ENCODE data around the gene SLC25A33. TPM values are rescaled to one million over a fixed set of nuclear protein-coding genes. Genes with fewer than 3 reads are reported as not detected.

SLC25A33 gene
- total RNA-seq, 1 donor from 2014 or later = 6.4 TPM

GRCh38 chr1:9606458-9606857 is 67.2 kb downstream of the SLC25A33 start:
- DNase-seq (ENCODE audit: extremely low spot score in 2 of 2) = no peak
- no peaks in the 10 kb centered on the region for H3K27me3 ChIP-seq
- H3K9me3 ChIP-seq = no peaks in the 10 kb centered on the region
- intact Hi-C loops (cut with DNase I) = no loop called here
- H3K4me3 ChIP-seq = no peak overlapping the region
- no peaks in the 10 kb centered on the region for H3K4me1 ChIP-seq
- TF ChIP-seq CTCF (IDR thresholded peaks at IDR 0.05) (no peak), POLR2A (IDR thresholded peaks at IDR 0.05) (no peak), POLR2AphosphoS5 (IDR thresholded peaks at IDR 0.05; ENCODE audit: insufficient read depth in 1 of 2, low read depth in 1 of 2) (no peak)
- no peak overlapping the region for H3K27ac ChIP-seq
- H3K36me3 ChIP-seq = peaks cover 0 to 22% of the 10 kb centered on the region in 2 donors

DNA sequence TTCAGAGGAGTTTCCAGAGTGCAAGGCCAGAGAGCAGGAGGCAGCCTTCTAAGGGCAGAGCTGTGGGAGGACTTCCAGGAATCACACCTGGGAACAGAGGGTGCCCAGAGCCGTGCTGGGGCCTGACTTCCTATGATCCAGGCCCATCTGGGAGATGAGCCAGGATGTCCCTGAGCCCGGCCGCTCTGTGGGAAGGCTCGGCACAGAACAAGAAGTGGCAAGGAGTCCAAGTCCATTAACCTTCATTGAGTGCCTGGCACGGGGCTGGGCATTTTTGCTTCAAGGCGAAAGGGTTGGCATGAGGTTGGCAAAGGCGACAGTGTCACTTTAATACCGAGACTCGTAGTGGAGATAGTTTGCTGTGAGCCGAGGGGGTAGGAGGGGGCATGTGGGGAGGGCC is 67.7 kb downstream of the SLC25A33 start:
- H3K27ac ChIP-seq = no peak overlapping the region
- no peaks in the 10 kb centered on the region for H3K9me3 ChIP-seq
- DNase-seq (ENCODE audit: extremely low spot score in 2 of 2) = no peak
- H3K36me3 ChIP-seq = peaks cover 0 to 24% of the 10 kb centered on the region in 2 donors
- no peak overlapping the region for H3K4me3 ChIP-seq
- intact Hi-C loops (cut with DNase I) = no loop called here
- TF ChIP-seq CTCF (IDR thresholded peaks at IDR 0.05) (no peak), POLR2A (IDR thresholded peaks at IDR 0.05) (no peak), POLR2AphosphoS5 (IDR thresholded peaks at IDR 0.05; ENCODE audit: insufficient read depth in 1 of 2, low read depth in 1 of 2) (no peak)
- no peaks in the 10 kb centered on the region for H3K4me1 ChIP-seq
- no peaks in the 10 kb centered on the region for H3K27me3 ChIP-seq

DNA sequence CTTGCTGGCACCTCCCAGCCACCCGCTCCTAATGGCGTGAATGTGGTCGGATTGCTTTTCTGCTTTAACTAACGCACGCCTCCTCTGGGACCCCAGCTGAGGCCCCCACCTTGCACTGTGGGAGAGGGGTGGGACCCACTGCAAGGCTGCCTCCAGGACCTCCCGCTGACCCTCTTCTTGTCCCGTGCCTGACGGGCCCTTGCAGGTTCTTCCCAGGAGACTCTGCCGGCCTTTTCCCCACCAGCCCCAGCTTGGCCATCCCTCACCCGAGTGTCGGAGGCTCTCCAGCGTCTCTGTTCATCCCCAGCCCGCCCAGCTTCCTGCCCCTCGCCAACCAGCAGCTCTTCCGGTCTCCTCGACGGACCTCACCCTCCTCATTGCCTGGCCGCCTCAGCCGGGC is 68.1 kb downstream of the SLC25A33 start:
- H3K27ac ChIP-seq = no peak overlapping the region
- intact Hi-C loops (cut with DNase I) = no loop called here
- H3K36me3 ChIP-seq = peaks cover 0 to 24% of the 10 kb centered on the region in 2 donors
- no peaks in the 10 kb centered on the region for H3K9me3 ChIP-seq
- no peak for TF ChIP-seq POLR2AphosphoS5 (IDR thresholded peaks at IDR 0.05; ENCODE audit: insufficient read depth in 1 of 2, low read depth in 1 of 2)
- TF ChIP-seq POLR2A (IDR thresholded peaks at IDR 0.05) = no peak
- no peak for TF ChIP-seq CTCF (IDR thresholded peaks at IDR 0.05)
- DNase-seq (ENCODE audit: extremely low spot score in 2 of 2) = no peak
- H3K4me1 ChIP-seq = no peaks in the 10 kb centered on the region
- no peaks in the 10 kb centered on the region for H3K27me3 ChIP-seq
- H3K4me3 ChIP-seq = no peak overlapping the region

- Histone ChIP-seq H3K36me3 (peaks cover 0 to 17% of the 10 kb centered on the region in 2 donors), H3K4me1 (no peaks in the 10 kb centered on the region), H3K27me3 (no peaks in the 10 kb centered on the region), H3K4me3 (no peak overlapping the region), H3K27ac (no peak overlapping the region), H3K9me3 (no peaks in the 10 kb centered on the region)
- intact Hi-C loops (cut with DNase I) = no loop called here
- DNase-seq (ENCODE audit: extremely low spot score in 2 of 2) = no peak
- no peak for TF ChIP-seq POLR2A (IDR thresholded peaks at IDR 0.05)
- no peak for TF ChIP-seq CTCF (IDR thresholded peaks at IDR 0.05)
- TF ChIP-seq POLR2AphosphoS5 (IDR thresholded peaks at IDR 0.05; ENCODE audit: insufficient read depth in 1 of 2, low read depth in 1 of 2) = no peak
Observed at GRCh38 chr1:9609998-9610397, 70.7 kb downstream of the SLC25A33 start.

GRCh38 chr1:9610548-9610947 is 71.3 kb downstream of the SLC25A33 start:
- no peaks in the 10 kb centered on the region for H3K27me3 ChIP-seq
- H3K27ac ChIP-seq = no peak overlapping the region
- TF ChIP-seq CTCF (IDR thresholded peaks at IDR 0.05) (no peak), POLR2A (IDR thresholded peaks at IDR 0.05) (no peak), POLR2AphosphoS5 (IDR thresholded peaks at IDR 0.05; ENCODE audit: insufficient read depth in 1 of 2, low read depth in 1 of 2) (no peak)
- intact Hi-C loops (cut with DNase I) = no loop called here
- no peak overlapping the region for H3K4me3 ChIP-seq
- H3K36me3 ChIP-seq = peaks cover 0 to 17% of the 10 kb centered on the region in 2 donors
- no peak for DNase-seq (ENCODE audit: extremely low spot score in 2 of 2)
- no peaks in the 10 kb centered on the region for H3K9me3 ChIP-seq
- no peaks in the 10 kb centered on the region for H3K4me1 ChIP-seq
